Bronchial epithelial cell (primary cell): ENCODE measurements around the gene ZNF749. TPM values are rescaled to one million over a fixed set of nuclear protein-coding genes. Genes with fewer than 3 reads are reported as not detected.

ENCODE experiments used
- DNase-seq: peaks from one replicate; pipeline ENCODE4 v3.0.0-alpha.2; 2010; ENCODE audit warnings: low read depth
- FAIRE-seq: peaks from 2 replicates; lab custom pipeline; 2011; peaks lifted over from hg19 to GRCh38; lab: Jason Lieb, UNC
- H3K27me3 ChIP-seq: 2 replicates; pipeline ENCODE4 v1.5.1; 2011; ENCODE audit warnings: low read length; ENCODE audit not compliant: control insufficient read depth, insufficient read depth
- H3K36me3 ChIP-seq: 2 replicates; pipeline ENCODE4 v1.5.1; 2011; ENCODE audit warnings: low read length; ENCODE audit not compliant: control insufficient read depth, insufficient read depth
- H3K4me3 ChIP-seq: 2 replicates; pipeline ENCODE4 v1.5.1; 2011; ENCODE audit warnings: mild to moderate bottlenecking, low read depth, low read length, control low read depth
- total RNA-seq: library from RNA; depleted of rRNA; stranded (reverse); fragments of >200 nt; gene quantifications from 2 replicates; pipeline ENCODE4 v1.2.1, GENCODE V29; 2014
- TF ChIP-seq, protein P1 (sequence below): IDR thresholded peaks from 2 replicates; pipeline ENCODE4 v1.5.1; 2011; ENCODE audit warnings: mild to moderate bottlenecking, moderate library complexity, low read length, control low read depth, inconsistent platforms; ENCODE audit not compliant: insufficient read depth, severe bottlenecking

ZNF749 gene
- total RNA-seq, 1 donor from 2014 or later, result 18.4 TPM

DNA sequence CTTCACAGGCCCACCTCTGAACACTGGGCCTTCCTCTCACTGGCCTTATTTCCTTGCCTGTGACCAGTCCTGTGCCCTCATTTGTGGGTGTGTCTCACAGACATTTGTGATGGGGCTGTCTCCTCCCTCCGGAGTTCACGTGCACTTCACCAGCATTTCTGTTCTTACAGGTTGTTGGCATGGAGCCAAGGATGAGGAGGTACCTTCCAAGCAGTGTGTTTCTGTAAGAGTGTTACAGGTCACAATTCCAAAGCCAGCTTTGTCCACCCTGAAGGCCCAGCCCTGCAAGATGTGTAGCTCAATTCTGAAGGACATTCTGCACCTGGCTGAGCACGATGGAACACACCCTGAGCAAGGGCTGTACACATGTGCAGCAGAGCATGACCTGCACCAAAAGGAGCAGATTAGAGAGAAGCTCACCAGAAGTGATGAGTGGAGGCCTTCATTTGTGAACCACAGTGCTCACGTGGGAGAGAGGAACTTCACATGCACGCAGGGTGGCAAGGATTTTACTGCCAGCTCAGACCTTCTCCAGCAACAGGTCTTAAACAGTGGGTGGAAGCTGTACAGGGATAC, 8.1 kb downstream of the ZNF749 start:
- DNase-seq, result no peak
- no peak overlapping the region for H3K4me3 ChIP-seq
- FAIRE-seq, result no peak
- no peaks in the 10 kb centered on the region for H3K27me3 ChIP-seq
- TF ChIP-seq, protein P1, sequence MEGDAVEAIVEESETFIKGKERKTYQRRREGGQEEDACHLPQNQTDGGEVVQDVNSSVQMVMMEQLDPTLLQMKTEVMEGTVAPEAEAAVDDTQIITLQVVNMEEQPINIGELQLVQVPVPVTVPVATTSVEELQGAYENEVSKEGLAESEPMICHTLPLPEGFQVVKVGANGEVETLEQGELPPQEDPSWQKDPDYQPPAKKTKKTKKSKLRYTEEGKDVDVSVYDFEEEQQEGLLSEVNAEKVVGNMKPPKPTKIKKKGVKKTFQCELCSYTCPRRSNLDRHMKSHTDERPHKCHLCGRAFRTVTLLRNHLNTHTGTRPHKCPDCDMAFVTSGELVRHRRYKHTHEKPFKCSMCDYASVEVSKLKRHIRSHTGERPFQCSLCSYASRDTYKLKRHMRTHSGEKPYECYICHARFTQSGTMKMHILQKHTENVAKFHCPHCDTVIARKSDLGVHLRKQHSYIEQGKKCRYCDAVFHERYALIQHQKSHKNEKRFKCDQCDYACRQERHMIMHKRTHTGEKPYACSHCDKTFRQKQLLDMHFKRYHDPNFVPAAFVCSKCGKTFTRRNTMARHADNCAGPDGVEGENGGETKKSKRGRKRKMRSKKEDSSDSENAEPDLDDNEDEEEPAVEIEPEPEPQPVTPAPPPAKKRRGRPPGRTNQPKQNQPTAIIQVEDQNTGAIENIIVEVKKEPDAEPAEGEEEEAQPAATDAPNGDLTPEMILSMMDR, result no peak
- peaks cover 8% of the 10 kb centered on the region for H3K36me3 ChIP-seq

DNA sequence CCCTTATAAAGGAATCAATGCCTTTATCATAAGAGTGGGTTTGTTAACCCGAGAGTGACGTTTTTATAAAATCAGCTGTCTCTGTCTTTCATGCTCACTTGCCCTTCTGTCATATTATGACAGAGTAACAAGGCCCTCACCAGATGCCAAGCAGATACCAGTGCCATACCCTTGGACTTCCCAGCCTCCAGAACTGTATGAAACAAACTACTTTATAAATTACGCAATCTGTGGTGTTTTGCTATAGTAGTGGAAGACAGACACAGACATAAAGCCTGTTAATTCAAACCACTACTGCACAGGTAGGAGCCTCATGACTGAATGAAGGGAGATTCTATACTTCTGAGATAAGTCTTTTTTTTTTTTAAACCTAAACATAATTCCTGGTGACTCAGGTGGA, 17.2 kb downstream of the ZNF749 start:
- no peak for DNase-seq
- Histone ChIP-seq H3K27me3 (no peaks in the 10 kb centered on the region), H3K4me3 (no peak overlapping the region), H3K36me3 (no peaks in the 10 kb centered on the region)
- no peak for FAIRE-seq
- TF ChIP-seq, protein P1, result no peak

DNA sequence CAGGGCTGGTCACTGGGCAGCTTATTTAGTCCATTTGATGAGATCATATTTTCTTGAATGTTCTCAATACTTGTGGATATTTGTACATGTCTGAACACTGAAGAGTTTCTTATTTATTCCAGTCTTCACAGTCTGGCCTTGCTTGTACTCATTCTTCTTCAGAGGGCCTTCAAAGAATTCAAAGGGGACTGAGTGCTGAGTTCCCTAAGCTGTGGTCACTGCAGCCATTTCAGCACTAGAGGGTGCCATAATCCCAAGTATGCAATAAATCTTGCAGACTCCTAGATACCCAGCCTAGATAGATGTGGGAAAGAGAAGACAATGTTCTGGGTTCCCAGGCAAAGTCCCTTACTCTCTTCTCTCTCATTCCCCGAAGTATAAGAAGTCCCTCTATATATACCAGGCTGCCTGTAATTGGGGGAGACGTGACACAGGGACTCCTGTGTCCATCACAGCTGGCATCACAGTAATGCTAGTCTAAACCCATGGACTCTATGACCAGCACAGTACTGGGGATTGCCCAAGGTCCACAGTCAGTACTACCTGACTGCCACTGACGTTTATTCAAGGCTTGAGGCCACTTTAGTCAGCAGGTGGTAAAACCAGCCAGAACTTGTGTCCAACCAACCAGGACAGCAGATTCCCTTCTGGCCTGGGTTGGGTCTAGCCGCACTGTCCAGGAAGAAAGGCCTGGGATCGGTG, 30.7 kb downstream of the ZNF749 start:
- DNase-seq, result peak; percentile 45
- TF ChIP-seq, protein P1, result peak; percentile 37
- FAIRE-seq, result no peak
- Histone ChIP-seq H3K4me3 (no peak overlapping the region), H3K36me3 (no peaks in the 10 kb centered on the region), H3K27me3 (no peaks in the 10 kb centered on the region)

DNA sequence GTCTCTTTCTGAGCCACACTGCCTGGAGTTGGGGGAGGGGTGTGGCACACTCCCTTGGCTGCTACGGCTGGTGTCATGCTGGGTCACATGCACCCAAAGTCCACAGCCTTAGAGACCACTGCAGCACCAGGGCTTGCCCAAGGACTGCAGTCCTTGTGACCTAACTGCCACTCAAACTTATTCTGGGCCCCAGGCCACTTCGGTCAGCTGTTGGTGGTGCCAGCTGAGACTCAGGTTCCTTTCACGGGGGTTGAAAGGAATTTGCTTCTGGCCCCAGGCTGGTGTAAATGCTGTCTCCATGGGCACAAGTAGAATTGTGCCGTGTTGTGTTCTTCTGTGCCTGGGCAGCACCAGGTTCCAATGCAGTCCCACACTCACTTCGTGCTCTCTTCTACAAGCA, 31.4 kb downstream of the ZNF749 start:
- no peaks in the 10 kb centered on the region for H3K36me3 ChIP-seq
- TF ChIP-seq, protein P1, result no peak
- DNase-seq (no peak), FAIRE-seq (no peak)
- no peaks in the 10 kb centered on the region for H3K27me3 ChIP-seq
- no peak overlapping the region for H3K4me3 ChIP-seq

DNA sequence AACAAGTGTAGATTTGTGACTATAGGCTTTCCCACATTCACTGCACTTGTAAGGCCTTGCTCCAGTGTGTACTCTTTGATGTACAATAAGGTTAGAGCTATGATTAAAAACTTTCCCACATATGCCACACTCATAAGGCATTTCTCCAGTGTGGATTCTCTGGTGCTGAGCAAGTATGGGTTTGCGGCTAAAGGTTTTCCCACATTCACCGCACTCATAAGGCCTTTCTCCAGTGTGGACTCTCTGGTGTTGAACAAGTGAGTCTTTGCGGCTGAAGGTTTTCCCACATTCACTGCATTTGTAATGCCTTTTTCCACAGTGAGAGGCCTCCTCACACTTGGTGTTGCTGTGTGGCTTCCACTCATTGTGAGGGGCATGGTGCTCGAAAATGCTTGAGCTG, 38.5 kb downstream of the ZNF749 start:
- no peak for DNase-seq
- H3K36me3 ChIP-seq, result peaks cover 23% of the 10 kb centered on the region
- no peak overlapping the region for H3K4me3 ChIP-seq
- no peak for FAIRE-seq
- TF ChIP-seq, protein P1, result no peak
- H3K27me3 ChIP-seq, result no peaks in the 10 kb centered on the region
